Measurements from ENCODE around the gene KLHL28. TPM values are rescaled to one million over a fixed set of nuclear protein-coding genes. Genes with fewer than 3 reads are reported as not detected.

KLHL28 gene
- total RNA-seq, 2 experiments from 2014 or later: 11.3 to 12.3 TPM

- no peak for ATAC-seq
- H3K27ac Mint-ChIP-seq: no peak overlapping the region
- H3K36me3 Mint-ChIP-seq (ENCODE audit: low read depth): peaks cover 12% of the 10 kb centered on the region
- no peaks in the 10 kb centered on the region for H3K27me3 Mint-ChIP-seq
- DNase-seq: no peak
- H3K4me3 Mint-ChIP-seq: no peak overlapping the region
- H3K9me3 Mint-ChIP-seq (ENCODE audit: low read depth): peaks cover 6% of the 10 kb centered on the region
- H3K4me1 Mint-ChIP-seq: peaks cover 47% of the 10 kb centered on the region
- POLR2A ChIA-PET: no interaction called here
- intact Hi-C loops (cut with DNase I, micrococcal nuclease): no loop called here
- CTCF ChIA-PET: no interaction called here
Observed at GRCh38 chr14:44959538-44959937, 2.2 kb downstream of the KLHL28 start.

DNA sequence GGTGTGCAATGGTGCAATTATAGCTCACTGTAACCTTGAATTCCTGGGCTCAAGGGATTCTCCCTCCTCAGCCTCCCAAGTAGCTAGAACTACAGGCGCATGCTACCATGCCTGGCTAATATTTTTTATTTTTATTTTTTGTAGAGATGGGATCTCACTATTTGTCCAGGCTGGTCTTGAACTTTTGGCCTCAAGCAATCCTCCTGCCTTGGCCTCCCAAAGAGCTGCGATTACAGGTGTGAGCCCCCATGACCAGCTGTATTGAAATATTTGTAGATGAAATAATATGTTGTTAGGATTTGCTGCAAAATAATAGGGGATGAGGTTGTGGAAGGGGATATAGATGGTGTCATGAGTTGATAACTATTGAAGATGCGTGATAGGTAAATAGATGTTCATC, 4.9 kb downstream of the KLHL28 start:
- ChIA-PET CTCF (no interaction called here), POLR2A (no interaction called here)
- H3K4me1 Mint-ChIP-seq: peaks cover 47% of the 10 kb centered on the region

GRCh38 chr14:44955528-44955927, 6.2 kb downstream of the KLHL28 start:
- Mint-ChIP-seq H3K4me1 (peaks cover 54% of the 10 kb centered on the region), H3K9me3 (ENCODE audit: low read depth) (no peaks in the 10 kb centered on the region), H3K27ac (no peak overlapping the region), H3K27me3 (no peaks in the 10 kb centered on the region), H3K36me3 (ENCODE audit: low read depth) (peaks cover 14% of the 10 kb centered on the region), H3K4me3 (no peak overlapping the region)
- ChIA-PET CTCF (interaction anchor here (0.7 kb wide), 1 partner anchor 12 kb away, joined by 3 read pairs; no protein-coding TSS in a partner anchor), POLR2A (no interaction called here)
- DNase-seq: no peak
- intact Hi-C loops (cut with DNase I, micrococcal nuclease): no loop called here
- ATAC-seq: no peak

More for the DNA sequence above, 4.9 kb downstream of the KLHL28 start:
- intact Hi-C loops (cut with DNase I, micrococcal nuclease): no loop called here
- H3K4me3 Mint-ChIP-seq: no peak overlapping the region
- DNase-seq (no peak), ATAC-seq (no peak)
- peaks cover 9% of the 10 kb centered on the region for H3K36me3 Mint-ChIP-seq (ENCODE audit: low read depth)
- H3K27me3 Mint-ChIP-seq: no peaks in the 10 kb centered on the region
- H3K9me3 Mint-ChIP-seq (ENCODE audit: low read depth): no peaks in the 10 kb centered on the region
- no peak overlapping the region for H3K27ac Mint-ChIP-seq

DNA sequence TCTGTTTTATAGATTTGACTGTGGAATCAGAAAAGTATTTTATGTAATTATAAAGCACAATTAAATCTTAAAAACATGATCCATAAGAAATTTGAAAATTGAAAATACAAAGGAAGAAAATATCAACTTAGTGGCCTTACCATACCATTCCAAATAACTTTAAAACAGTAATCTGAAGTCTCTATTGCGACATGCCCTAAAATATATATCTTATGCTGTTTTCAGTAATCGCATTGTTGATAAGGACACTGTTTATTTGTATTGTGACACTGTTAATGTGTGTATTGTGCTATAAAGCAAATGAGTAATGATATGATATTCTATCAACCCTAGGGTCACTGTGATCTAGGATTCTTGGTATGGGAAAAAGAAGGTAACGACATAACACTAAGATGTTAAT, 7.0 kb downstream of the KLHL28 start:
- DNase-seq (no peak), ATAC-seq (no peak)
- Mint-ChIP-seq H3K36me3 (ENCODE audit: low read depth) (peaks cover 15% of the 10 kb centered on the region), H3K27ac (no peak overlapping the region), H3K4me3 (no peak overlapping the region), H3K9me3 (ENCODE audit: low read depth) (no peaks in the 10 kb centered on the region), H3K4me1 (peaks cover 48% of the 10 kb centered on the region), H3K27me3 (no peaks in the 10 kb centered on the region)
- intact Hi-C loops (cut with DNase I, micrococcal nuclease): no loop called here
- ChIA-PET POLR2A (no interaction called here), CTCF (interaction anchor here (0.7 kb wide), 1 partner anchor 12 kb away, joined by 3 read pairs; no protein-coding TSS in a partner anchor)

DNA sequence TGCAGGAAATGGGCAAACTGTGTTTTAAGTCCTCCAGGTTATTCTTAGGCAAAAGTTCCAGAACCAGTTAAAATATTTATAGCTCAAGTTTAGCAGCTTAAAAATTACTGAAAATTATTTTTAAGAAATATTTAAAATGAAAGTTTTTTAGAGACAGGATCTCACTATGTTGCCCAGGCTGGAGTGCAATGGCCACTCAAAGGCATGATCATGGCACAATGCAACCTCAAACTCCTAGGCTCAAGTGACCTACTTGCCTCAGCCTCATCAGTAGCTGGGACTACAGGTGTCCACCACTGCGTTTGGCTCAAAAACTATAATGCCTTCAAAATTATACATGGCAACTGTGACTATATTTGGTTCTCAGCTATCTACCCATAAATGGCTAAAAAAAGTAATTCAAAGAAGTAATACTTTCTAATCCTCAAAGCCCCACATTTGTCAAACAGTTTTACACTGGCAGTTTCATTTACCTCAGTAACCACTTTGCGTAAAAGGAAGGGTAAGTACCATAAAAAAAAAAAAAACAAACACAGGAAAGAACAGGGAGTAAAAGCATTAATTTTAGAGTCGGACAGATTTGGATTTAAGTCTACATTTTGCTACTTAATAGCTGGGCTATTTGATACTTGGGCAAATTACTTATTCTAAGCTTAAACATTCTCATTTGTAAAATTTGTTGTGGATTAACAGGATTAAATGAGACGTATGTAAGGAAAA, 9.2 kb downstream of the KLHL28 start:
- POLR2A ChIA-PET: no interaction called here
- DNase-seq (no peak), ATAC-seq (no peak)
- Mint-ChIP-seq H3K9me3 (ENCODE audit: low read depth) (no peaks in the 10 kb centered on the region), H3K4me1 (peaks cover 47% of the 10 kb centered on the region), H3K27me3 (no peaks in the 10 kb centered on the region), H3K36me3 (ENCODE audit: low read depth) (peaks cover 25% of the 10 kb centered on the region), H3K27ac (no peak overlapping the region), H3K4me3 (no peak overlapping the region)
- CTCF ChIA-PET: no interaction called here
- intact Hi-C loops (cut with DNase I, micrococcal nuclease): loop anchor here in 1 of 2 experiments (2.0 kb wide), 1 partner anchor 44 kb away; no protein-coding TSS in a partner anchor

DNA sequence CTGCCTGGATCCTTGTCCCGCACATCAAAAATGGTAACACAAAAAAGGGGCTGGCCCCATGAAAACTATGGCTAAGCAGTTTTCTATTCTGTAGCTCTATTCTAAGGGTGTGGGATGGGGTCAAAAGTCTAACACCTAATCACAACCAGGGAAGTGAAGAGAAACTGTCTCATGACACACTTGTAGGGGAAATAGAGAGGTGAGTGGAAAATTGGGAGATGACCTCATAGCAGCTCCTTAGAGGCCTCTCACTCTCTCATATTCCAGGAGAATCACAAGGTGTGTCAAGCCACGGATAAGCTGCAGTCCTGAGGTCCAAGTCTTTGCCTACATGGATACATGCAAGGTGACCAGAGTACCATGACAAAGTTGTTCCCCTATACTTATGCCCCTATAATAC, 10.7 kb downstream of the KLHL28 start:
- H3K27ac Mint-ChIP-seq: no peak overlapping the region

GRCh38 chr14:44945264-44945663, 16.5 kb downstream of the KLHL28 start:
- Mint-ChIP-seq H3K27me3 (no peaks in the 10 kb centered on the region), H3K9me3 (ENCODE audit: low read depth) (peaks cover 7% of the 10 kb centered on the region), H3K36me3 (ENCODE audit: low read depth) (peaks cover 58% of the 10 kb centered on the region), H3K27ac (no peak overlapping the region), H3K4me3 (no peak overlapping the region), H3K4me1 (peaks cover 34% of the 10 kb centered on the region)
- intact Hi-C loops (cut with DNase I, micrococcal nuclease): no loop called here
- ChIA-PET POLR2A (no interaction called here), CTCF (no interaction called here)
- DNase-seq (no peak), ATAC-seq (no peak)

More for the DNA sequence above, 10.7 kb downstream of the KLHL28 start:
- peaks cover 5% of the 10 kb centered on the region for H3K9me3 Mint-ChIP-seq (ENCODE audit: low read depth)
- H3K36me3 Mint-ChIP-seq (ENCODE audit: low read depth): peaks cover 32% of the 10 kb centered on the region
- CTCF ChIA-PET: no interaction called here
- H3K4me3 Mint-ChIP-seq: no peak overlapping the region
- H3K27me3 Mint-ChIP-seq: no peaks in the 10 kb centered on the region
- peaks cover 42% of the 10 kb centered on the region for H3K4me1 Mint-ChIP-seq
- intact Hi-C loops (cut with DNase I, micrococcal nuclease): no loop called here
- ATAC-seq (no peak), DNase-seq (no peak)
- POLR2A ChIA-PET: no interaction called here

GRCh38 chr14:44944107-44944506, 17.6 kb downstream of the KLHL28 start:
- peaks cover 7% of the 10 kb centered on the region for H3K9me3 Mint-ChIP-seq (ENCODE audit: low read depth)
- CTCF ChIA-PET: no interaction called here

DNA sequence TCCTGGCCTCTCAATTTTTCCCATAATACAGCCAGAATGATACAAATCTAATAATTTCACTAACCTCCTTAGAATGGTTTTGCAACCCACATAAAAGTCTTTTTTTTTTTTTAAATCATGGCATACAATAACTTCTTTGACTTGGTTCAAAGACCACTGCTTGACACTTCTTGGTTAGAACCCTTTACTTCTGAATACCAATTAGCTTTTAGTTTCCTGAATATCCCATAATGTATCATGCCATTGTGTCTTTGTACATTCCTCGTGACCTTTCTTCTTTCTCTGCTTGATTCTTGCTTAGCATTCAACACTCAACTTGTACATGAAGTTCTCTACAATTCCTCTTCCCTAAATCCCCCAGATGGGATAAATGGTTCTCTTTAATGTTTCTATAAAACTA, 19.3 kb downstream of the KLHL28 start:
- intact Hi-C loops (cut with DNase I, micrococcal nuclease): no loop called here
- H3K27ac Mint-ChIP-seq: peak overlapping the region; percentile 4
- ATAC-seq (no peak), DNase-seq (no peak)
- no peak overlapping the region for H3K4me3 Mint-ChIP-seq
- H3K36me3 Mint-ChIP-seq (ENCODE audit: low read depth): peaks cover 69% of the 10 kb centered on the region
- H3K4me1 Mint-ChIP-seq: peaks cover 25% of the 10 kb centered on the region
- ChIA-PET CTCF (interaction anchor here (1.0 kb wide), 1 partner anchor 13 kb away, joined by 3 read pairs; no protein-coding TSS in a partner anchor), POLR2A (no interaction called here)
- peaks cover 11% of the 10 kb centered on the region for H3K9me3 Mint-ChIP-seq (ENCODE audit: low read depth)
- no peaks in the 10 kb centered on the region for H3K27me3 Mint-ChIP-seq

More at GRCh38 chr14:44944107-44944506, 17.6 kb downstream of the KLHL28 start:
- Mint-ChIP-seq H3K27me3 (no peaks in the 10 kb centered on the region), H3K27ac (no peak overlapping the region), H3K36me3 (ENCODE audit: low read depth) (peaks cover 65% of the 10 kb centered on the region), H3K4me3 (no peak overlapping the region), H3K4me1 (peaks cover 29% of the 10 kb centered on the region)
- DNase-seq (no peak), ATAC-seq (no peak)
- POLR2A ChIA-PET: no interaction called here
- intact Hi-C loops (cut with DNase I, micrococcal nuclease): no loop called here

GRCh38 chr14:44941591-44941990, 20.2 kb downstream of the KLHL28 start:
- ChIA-PET CTCF (no interaction called here), POLR2A (no interaction called here)
- peaks cover 28% of the 10 kb centered on the region for H3K4me1 Mint-ChIP-seq
- peak overlapping the region; percentile 55 for H3K27ac Mint-ChIP-seq
- peaks cover 6% of the 10 kb centered on the region for H3K9me3 Mint-ChIP-seq (ENCODE audit: low read depth)
- intact Hi-C loops (cut with DNase I, micrococcal nuclease): no loop called here
- no peak overlapping the region for H3K4me3 Mint-ChIP-seq
- no peaks in the 10 kb centered on the region for H3K27me3 Mint-ChIP-seq
- ATAC-seq (no peak), DNase-seq (no peak)
- peaks cover 66% of the 10 kb centered on the region for H3K36me3 Mint-ChIP-seq (ENCODE audit: low read depth)

GRCh38 chr14:44940944-44941343, 20.8 kb downstream of the KLHL28 start:
- peaks cover 35% of the 10 kb centered on the region for H3K4me1 Mint-ChIP-seq
- ChIA-PET CTCF (no interaction called here), POLR2A (no interaction called here)
- H3K9me3 Mint-ChIP-seq (ENCODE audit: low read depth): peaks cover 6% of the 10 kb centered on the region
- intact Hi-C loops (cut with DNase I, micrococcal nuclease): no loop called here
- ATAC-seq (no peak), DNase-seq (no peak)
- H3K36me3 Mint-ChIP-seq (ENCODE audit: low read depth): peaks cover 72% of the 10 kb centered on the region
- H3K27me3 Mint-ChIP-seq: no peaks in the 10 kb centered on the region
- peak overlapping the region; percentile 21 for H3K27ac Mint-ChIP-seq
- H3K4me3 Mint-ChIP-seq: no peak overlapping the region

DNA sequence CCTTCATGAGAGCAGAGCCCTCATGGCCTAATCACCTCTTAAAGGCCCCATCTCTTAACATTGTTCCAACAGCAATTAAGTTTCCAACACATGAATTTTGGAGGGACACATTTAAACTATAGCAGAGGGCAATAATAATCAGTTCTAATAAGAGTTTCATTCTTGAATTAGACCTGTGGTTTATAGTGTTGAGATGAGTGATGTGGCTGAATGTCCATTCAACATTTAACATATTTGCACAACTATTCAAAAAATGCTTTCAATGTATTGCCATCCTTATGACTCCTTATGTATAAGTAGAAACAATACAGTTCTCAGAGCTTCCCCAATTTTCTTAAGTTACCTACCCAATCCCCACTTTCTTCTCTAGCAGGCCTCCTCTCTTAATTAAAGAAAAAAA, 21.5 kb downstream of the KLHL28 start:
- intact Hi-C loops (cut with DNase I, micrococcal nuclease): no loop called here
- Mint-ChIP-seq H3K36me3 (ENCODE audit: low read depth) (peaks cover 67% of the 10 kb centered on the region), H3K27ac (no peak overlapping the region)

More for the DNA sequence above, 21.5 kb downstream of the KLHL28 start:
- POLR2A ChIA-PET: no interaction called here
- ATAC-seq (no peak), DNase-seq (no peak)
- CTCF ChIA-PET: no interaction called here
- H3K9me3 Mint-ChIP-seq (ENCODE audit: low read depth): peaks cover 6% of the 10 kb centered on the region
- no peak overlapping the region for H3K4me3 Mint-ChIP-seq
- no peaks in the 10 kb centered on the region for H3K27me3 Mint-ChIP-seq
- peaks cover 33% of the 10 kb centered on the region for H3K4me1 Mint-ChIP-seq
